ENCODE measurements around the gene CXCL9.

CXCL9 gene

GRCh38 chr4:76010576-76010975, 3.3 kb upstream of the CXCL9 start:
- POLR2A ChIA-PET = no interaction called here
- H3K4me3 ChIP-seq (ENCODE audit: low read depth, low read length) = no peak overlapping the region
- H3K27ac ChIP-seq (ENCODE audit: extremely low read depth, low read depth, low read length) = no peak overlapping the region
- no peaks in the 10 kb centered on the region for H3K9me3 ChIP-seq (ENCODE audit: control insufficient read depth, insufficient read depth, low read depth, low read length)
- CTCF ChIA-PET = no interaction called here
- TF ChIP-seq ZNF610 (tag by site-specific recombination; IDR thresholded peaks at IDR 0.05; ENCODE audit: borderline replicate concordance) = no peak
- no peak for TF ChIP-seq ZBTB26 (tag by site-specific recombination; optimal IDR thresholded peaks at IDR 0.05)
- TF ChIP-seq SCRT1 (tag by site-specific recombination; IDR thresholded peaks at IDR 0.05; ENCODE audit: borderline replicate concordance) = no peak
- TF ChIP-seq ZNF394 (tag by site-specific recombination; IDR thresholded peaks at IDR 0.05; ENCODE audit: borderline replicate concordance) = no peak
- TF ChIP-seq ZNF138 (tag by site-specific recombination; IDR thresholded peaks at IDR 0.05; ENCODE audit: borderline replicate concordance) = no peak
- TF ChIP-seq OVOL3 (tag by site-specific recombination; IDR thresholded peaks at IDR 0.05) = no peak
- no peak for TF ChIP-seq REPIN1 (tag by site-specific recombination; IDR thresholded peaks at IDR 0.05; ENCODE audit: low read depth)
- TF ChIP-seq GFI1B (tag by site-specific recombination; IDR thresholded peaks at IDR 0.05) = no peak
- TF ChIP-seq ZSCAN4 (tag by site-specific recombination; IDR thresholded peaks at IDR 0.05) = no peak
- TF ChIP-seq ZNF658 (tag by site-specific recombination; IDR thresholded peaks at IDR 0.05) = no peak
- H3K36me3 ChIP-seq (ENCODE audit: control insufficient read depth in 2 of 2, insufficient read depth in 1 of 2, low read length in 2 of 2) = no peaks in the 10 kb centered on the region
- H3K4me1 ChIP-seq (ENCODE audit: control insufficient read depth, insufficient read depth, low read length) = no peaks in the 10 kb centered on the region

GRCh38 chr4:76009311-76009710, 2.0 kb upstream of the CXCL9 start:
- TF ChIP-seq YY2 (tag by site-specific recombination; IDR thresholded peaks at IDR 0.05) (no peak), ZNF24 (tag by site-specific recombination; IDR thresholded peaks at IDR 0.05) (no peak), ZNF169 (tag by site-specific recombination; IDR thresholded peaks at IDR 0.05) (no peak), GLI2 (tag by site-specific recombination; IDR thresholded peaks at IDR 0.05; ENCODE audit: borderline replicate concordance, low read depth) (no peak), ZFP69B (tag by site-specific recombination; IDR thresholded peaks at IDR 0.05) (no peak)
- ChIA-PET POLR2A (no interaction called here), CTCF (interaction anchor here (0.8 to 1.2 kb wide), 2 partner anchors 12 to 14 kb away, joined by 3 to 6 read pairs; no protein-coding TSS in a partner anchor)
- Histone ChIP-seq H3K36me3 (ENCODE audit: control insufficient read depth in 2 of 2, insufficient read depth in 1 of 2, low read length in 2 of 2) (no peaks in the 10 kb centered on the region), H3K9me3 (ENCODE audit: control insufficient read depth, insufficient read depth, low read depth, low read length) (no peaks in the 10 kb centered on the region), H3K4me1 (ENCODE audit: control insufficient read depth, insufficient read depth, low read length) (no peaks in the 10 kb centered on the region), H3K27ac (ENCODE audit: extremely low read depth, low read depth, low read length) (no peak overlapping the region), H3K4me3 (ENCODE audit: low read depth, low read length) (no peak overlapping the region)

GRCh38 chr4:76003620-76004019, 3.7 kb downstream of the CXCL9 start:
- H3K9me3 ChIP-seq (ENCODE audit: control insufficient read depth, insufficient read depth, low read depth, low read length) = no peaks in the 10 kb centered on the region
- no peaks in the 10 kb centered on the region for H3K4me1 ChIP-seq (ENCODE audit: control insufficient read depth, insufficient read depth, low read length)
- no peaks in the 10 kb centered on the region for H3K36me3 ChIP-seq (ENCODE audit: control insufficient read depth in 2 of 2, insufficient read depth in 1 of 2, low read length in 2 of 2)
- no peak overlapping the region for H3K4me3 ChIP-seq (ENCODE audit: low read depth, low read length)
- TF ChIP-seq ZNF121 (tag by site-specific recombination; IDR thresholded peaks at IDR 0.05) (no peak), ZNF174 (tag by site-specific recombination; IDR thresholded peaks at IDR 0.05) (no peak), TCF7L2 (IDR thresholded peaks at IDR 0.05; ENCODE audit: borderline replicate concordance, low read depth, low read length) (no peak), ZSCAN30 (tag by site-specific recombination; IDR thresholded peaks at IDR 0.05) (no peak), ELK4 (IDR thresholded peaks at IDR 0.05; ENCODE audit: borderline replicate concordance, low read depth, low read length) (no peak), KLF7 (tag by site-specific recombination; IDR thresholded peaks at IDR 0.05; ENCODE audit: borderline replicate concordance) (no peak), SP7 (tag by site-specific recombination; IDR thresholded peaks at IDR 0.05) (no peak), ZNF707 (tag by site-specific recombination; IDR thresholded peaks at IDR 0.05) (no peak), ZBTB10 (tag by site-specific recombination; IDR thresholded peaks at IDR 0.05) (no peak), ZNF2 (tag by site-specific recombination; IDR thresholded peaks at IDR 0.05) (no peak)
- ChIA-PET POLR2A (no interaction called here), CTCF (no interaction called here)
- H3K27ac ChIP-seq (ENCODE audit: extremely low read depth, low read depth, low read length) = no peak overlapping the region

Data from HEK293 (cell line).